Mesothelial cell of epicardium (in vitro differentiated cells): ENCODE results near the gene ZFAND3. TPM values are rescaled to one million over a fixed set of nuclear protein-coding genes. Genes with fewer than 3 reads are reported as not detected.

Experiments used
- DNase-seq, 2 experiments: peaks; one replicate each; pipeline ENCODE4 v3.0.0; 2021; ENCODE audit warnings: low spot score in 2 of 2; ENCODE audit not compliant: unreplicated experiment in 2 of 2
- H3K27ac Mint-ChIP-seq: 2 replicates; pipeline ENCODE4 v1.8.0; 2021; ENCODE audit warnings: mixed read lengths
- H3K27me3 Mint-ChIP-seq: 2 replicates; pipeline ENCODE4 v1.8.0; 2021; ENCODE audit warnings: low read depth, mixed read lengths
- H3K36me3 Mint-ChIP-seq: 2 replicates; pipeline ENCODE4 v1.8.0; 2021; ENCODE audit warnings: mixed read lengths
- H3K4me1 Mint-ChIP-seq: 2 replicates; pipeline ENCODE4 v1.8.0; 2021; ENCODE audit warnings: mixed read lengths
- H3K4me3 Mint-ChIP-seq: 2 replicates; pipeline ENCODE4 v1.8.0; 2021; ENCODE audit warnings: mild to moderate bottlenecking, moderate library complexity, mixed read lengths
- H3K9me3 Mint-ChIP-seq: 2 replicates; pipeline ENCODE4 v1.8.0; 2021; ENCODE audit warnings: mixed read lengths
- CTCF ChIP-seq: fragments of 200-600 bp; sonication (generic); IDR thresholded peaks from one replicate; pipeline ENCODE4 v1.5.0; 2021; ENCODE audit warnings: antibody characterized with exemption; ENCODE audit not compliant: unreplicated experiment
- total RNA-seq: library from RNA; stranded (reverse); gene quantifications from 3 replicates; pipeline ENCODE4 v1.2.1, GENCODE V29; 2021

ZFAND3 gene
- total RNA-seq, 1 donor from 2014 or later = 81.2 TPM

DNA sequence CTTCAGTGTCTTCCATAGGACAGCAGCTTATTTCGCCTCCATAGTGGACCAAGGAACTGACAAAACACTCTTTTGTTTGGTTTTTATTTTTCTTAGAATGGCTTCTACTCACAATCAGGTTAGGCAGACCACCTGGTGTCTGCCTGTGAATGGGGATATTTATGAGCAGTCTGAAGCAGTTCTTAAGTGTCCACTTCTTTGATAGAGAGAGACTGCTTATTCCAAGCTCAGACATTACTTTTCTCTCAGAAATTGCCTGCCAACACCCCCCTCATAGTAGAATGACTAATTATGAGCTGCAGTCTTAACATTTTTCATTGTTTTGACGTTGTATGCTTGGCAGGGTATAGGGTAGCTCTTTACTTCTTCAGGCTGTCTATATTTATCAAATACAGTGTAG, 174.7 kb downstream of the ZFAND3 start:
- no peak for TF ChIP-seq CTCF
- peaks cover 12% of the 10 kb centered on the region for H3K9me3 Mint-ChIP-seq
- DNase-seq = no peak
- peaks cover 9% of the 10 kb centered on the region for H3K36me3 Mint-ChIP-seq
- H3K4me1 Mint-ChIP-seq = peaks cover 25% of the 10 kb centered on the region
- H3K27ac Mint-ChIP-seq = peak overlapping the region; percentile 23
- no peaks in the 10 kb centered on the region for H3K27me3 Mint-ChIP-seq
- no peak overlapping the region for H3K4me3 Mint-ChIP-seq

- H3K27ac Mint-ChIP-seq = no peak overlapping the region
- peaks cover 9% of the 10 kb centered on the region for H3K36me3 Mint-ChIP-seq
- no peak overlapping the region for H3K4me3 Mint-ChIP-seq
- H3K9me3 Mint-ChIP-seq = peaks cover 17% of the 10 kb centered on the region
- H3K27me3 Mint-ChIP-seq = no peaks in the 10 kb centered on the region
- no peak for TF ChIP-seq CTCF
- H3K4me1 Mint-ChIP-seq = peaks cover 20% of the 10 kb centered on the region
- no peak for DNase-seq
Observed at GRCh38 chr6:37998366-37998765, 178.8 kb downstream of the ZFAND3 start.

- no peak for TF ChIP-seq CTCF
- peak overlapping the region; percentile 44 for H3K27ac Mint-ChIP-seq
- DNase-seq = no peak
- no peak overlapping the region for H3K4me3 Mint-ChIP-seq
- H3K9me3 Mint-ChIP-seq = peaks cover 17% of the 10 kb centered on the region
- peaks cover 9% of the 10 kb centered on the region for H3K4me1 Mint-ChIP-seq
- no peaks in the 10 kb centered on the region for H3K27me3 Mint-ChIP-seq
- peaks cover 9% of the 10 kb centered on the region for H3K36me3 Mint-ChIP-seq
Observed at GRCh38 chr6:38001386-38001785, 181.9 kb downstream of the ZFAND3 start.

DNA sequence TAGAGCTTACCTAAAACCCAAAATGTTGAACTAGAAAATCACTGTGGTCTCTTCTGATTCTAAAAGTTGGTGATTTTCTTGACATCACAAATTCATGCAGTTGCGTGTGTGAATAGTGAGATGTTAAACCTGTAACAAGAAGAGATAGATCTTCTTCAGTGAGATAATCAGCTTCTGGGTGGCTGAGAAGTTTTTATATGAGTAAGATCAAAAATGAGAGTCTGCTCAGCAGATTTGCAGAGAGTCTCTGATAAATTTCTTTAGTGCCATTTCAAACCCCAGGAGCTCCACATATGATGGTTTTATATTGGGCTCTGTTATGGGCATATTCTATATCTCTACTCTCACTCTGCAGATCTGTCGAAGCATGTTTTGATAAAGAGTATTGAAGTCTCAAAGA, 185.4 kb downstream of the ZFAND3 start:
- Mint-ChIP-seq H3K27ac (no peak overlapping the region), H3K9me3 (peaks cover under 1% of the 10 kb centered on the region), H3K27me3 (no peaks in the 10 kb centered on the region), H3K4me3 (no peak overlapping the region), H3K36me3 (peaks cover 4% of the 10 kb centered on the region), H3K4me1 (peaks cover 9% of the 10 kb centered on the region)
- no peak for DNase-seq
- no peak for TF ChIP-seq CTCF

DNA sequence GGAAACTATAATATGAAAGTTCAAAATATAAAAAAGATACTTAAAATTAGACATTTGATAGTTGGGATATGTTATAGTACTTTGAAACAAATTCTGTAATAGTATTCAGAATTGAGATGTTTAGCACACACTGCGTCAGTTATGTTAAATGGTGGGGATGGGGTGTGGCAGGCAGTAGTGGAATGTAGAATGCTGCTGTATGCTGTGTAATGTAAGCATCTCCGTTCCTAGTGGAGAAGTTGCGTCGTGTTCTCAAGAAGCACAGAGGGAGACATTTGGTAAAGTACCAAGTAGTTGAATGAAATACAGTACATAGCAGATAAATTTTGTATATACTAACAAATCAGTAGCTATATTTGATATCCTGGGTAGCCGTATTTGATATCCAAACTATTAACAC, 192.4 kb downstream of the ZFAND3 start:
- no peak for DNase-seq
- no peaks in the 10 kb centered on the region for H3K27me3 Mint-ChIP-seq
- H3K9me3 Mint-ChIP-seq = peaks cover 13% of the 10 kb centered on the region
- no peak overlapping the region for H3K27ac Mint-ChIP-seq
- peaks cover 18% of the 10 kb centered on the region for H3K36me3 Mint-ChIP-seq
- H3K4me1 Mint-ChIP-seq = no peaks in the 10 kb centered on the region
- H3K4me3 Mint-ChIP-seq = no peak overlapping the region
- TF ChIP-seq CTCF = no peak

DNA sequence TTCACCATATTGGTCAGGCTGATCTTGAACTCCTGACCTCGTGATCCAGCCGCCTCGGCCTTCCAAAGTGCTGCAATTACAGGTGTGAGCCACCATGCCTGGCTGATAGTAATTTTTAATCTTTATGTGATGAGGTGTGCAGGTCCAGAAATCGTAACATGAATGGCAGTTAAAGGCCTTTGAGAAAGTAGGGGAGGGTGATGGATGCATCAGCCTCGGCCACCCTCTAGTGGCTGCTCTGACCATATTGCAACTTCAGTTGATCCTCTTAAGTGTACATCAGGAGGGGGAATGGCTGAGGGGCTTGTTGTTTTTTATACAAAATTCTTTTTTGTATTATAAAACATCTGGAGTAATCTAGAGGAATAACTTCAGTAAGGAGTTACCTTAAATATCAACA, 193.0 kb downstream of the ZFAND3 start:
- TF ChIP-seq CTCF = peak; percentile 22
- H3K4me3 Mint-ChIP-seq = no peak overlapping the region
- H3K27ac Mint-ChIP-seq = no peak overlapping the region
- no peaks in the 10 kb centered on the region for H3K27me3 Mint-ChIP-seq
- H3K9me3 Mint-ChIP-seq = peaks cover 13% of the 10 kb centered on the region
- H3K4me1 Mint-ChIP-seq = peaks cover under 1% of the 10 kb centered on the region
- peaks cover 18% of the 10 kb centered on the region for H3K36me3 Mint-ChIP-seq
- DNase-seq = no peak
